Neural progenitor cell (in vitro differentiated cells): ENCODE results near the gene OR6C74.

Source experiments
- CTCF ChIP-seq: fragments of 200-600 bp; sonication (generic); IDR thresholded peaks from 2 replicates; pipeline ENCODE4 v1.5.1; 2017; ENCODE audit warnings: antibody characterized with exemption, mild to moderate bottlenecking
- EZH2 ChIP-seq: fragments of 200-600 bp; sonication (generic); IDR thresholded peaks from 2 replicates; pipeline ENCODE4 v1.6.1; 2017; ENCODE audit warnings: antibody characterized with exemption, mild to moderate bottlenecking, moderate library complexity

- TF ChIP-seq CTCF (no peak), EZH2 (no peak)
These were observed 8.9 kb downstream of the OR6C74 start for GRCh38 chr12:55253281-55253680.
